K562 (cell line): ENCODE results near the gene NAT10. TPM values are rescaled to one million over a fixed set of nuclear protein-coding genes. Genes with fewer than 3 reads are reported as not detected.

Experiments used
- ATAC-seq: fragments of 200-7000 bp; cut with Tn5 transposase; 3 replicates; pipeline ENCODE4 v1.9.1; 2020; ENCODE audit warnings: moderate library complexity
- BruUV-seq: library from RNA; stranded (reverse); fragments of 400-500 nt; replicated peaks from 2 replicates; lab custom pipeline; 2021; lab: Mats Ljungman, UMichigan
- CTCF ChIA-PET: fragments of 300-600 bp; formaldehyde crosslinking; extraction: SDS; loops from one replicate; lab custom pipeline; 2021; ENCODE audit warnings: low intra/inter-chr PET ratio; lab: Yijun Ruan, JAX
- POLR2A ChIA-PET: fragments of 300-600, 350-650 bp; sonication (Branson Sonifier 250); formaldehyde crosslinking; extraction: SDS; loops from one replicate; lab custom pipeline; 2021; ENCODE audit warnings: antibody characterized with exemption, inconsistent platforms; lab: Yijun Ruan, JAX
- DNase-seq, 4 experiments: peaks; one replicate each; pipeline versions ENCODE4 v3.0.0 to v3.0.0-alpha.2; 2011 to 2018; ENCODE audit warnings: low spot score in 3 of 4, mixed read lengths in 3 of 4; ENCODE audit errors: extremely low read depth in 1 of 4
- FAIRE-seq: peaks from 2 replicates; lab custom pipeline; 2011; peaks lifted over from hg19 to GRCh38; lab: Jason Lieb, UNC
- H2AFZ ChIP-seq: 2 replicates; pipeline ENCODE4 v1.6.0; 2011; ENCODE audit warnings: low read depth, low read length, control low read depth, inconsistent platforms
- H3K27ac ChIP-seq: fragments of 200-600 bp; 3 replicates; pipeline ENCODE4 v1.8.0; 2011; ENCODE audit warnings: low read depth, mild to moderate bottlenecking, control low read depth, inconsistent platforms, low read length, moderate library complexity, mixed read lengths; ENCODE audit errors: extremely low read depth
- H3K27me3 ChIP-seq, 2 experiments: fragments of 300-600 bp in 1 of 2; 2 replicates in 1 of 2; 3 replicates in 1 of 2; pipeline versions ENCODE4 v1.6.0 to v1.8.0; 2011; ENCODE audit warnings: inconsistent platforms in 2 of 2, low read length in 2 of 2, mild to moderate bottlenecking in 1 of 2, mixed read lengths in 1 of 2, moderate library complexity in 1 of 2; ENCODE audit not compliant: control insufficient read depth in 2 of 2, insufficient read depth in 2 of 2
- H3K36me3 ChIP-seq: fragments of 300-600 bp; 3 replicates; pipeline ENCODE4 v1.8.0; 2011; ENCODE audit warnings: mild to moderate bottlenecking, low read length, inconsistent platforms; ENCODE audit not compliant: control insufficient read depth, insufficient read depth
- H3K4me1 ChIP-seq, 2 experiments: fragments of 200-600 bp in 1 of 2; replicated peaks in 1 of 2; 2 replicates in 1 of 2; 3 replicates in 1 of 2; pipeline versions ENCODE4 v1.5.1 to v1.8.0; 2011; ENCODE audit warnings: inconsistent platforms in 2 of 2, low read length in 2 of 2, mild to moderate bottlenecking in 1 of 2, mixed read lengths in 1 of 2, moderate library complexity in 1 of 2; ENCODE audit not compliant: control insufficient read depth in 2 of 2, insufficient read depth in 2 of 2
- H3K4me2 ChIP-seq: 2 replicates; pipeline ENCODE4 v1.6.1; 2011; ENCODE audit warnings: low read length, control low read depth, inconsistent platforms, mixed read lengths; ENCODE audit not compliant: insufficient read depth
- H3K4me3 ChIP-seq: fragments of 200-600 bp; sonication (generic), shearing (Covaris generic); 2 replicates; pipeline ENCODE4 v1.5.1; 2016; ENCODE audit warnings: control low read depth, inconsistent platforms
- H3K79me2 ChIP-seq: fragments of 200-600 bp; 3 replicates; pipeline ENCODE4 v1.8.0; 2011; ENCODE audit warnings: low read length, inconsistent platforms; ENCODE audit not compliant: control insufficient read depth, insufficient read depth
- H3K9ac ChIP-seq, 2 experiments: 2 replicates each; pipeline versions ENCODE4 v1.6.0 to v1.6.1; 2011; ENCODE audit warnings: low read depth in 2 of 2, low read length in 2 of 2, control low read depth in 1 of 2, inconsistent platforms in 1 of 2, mild to moderate bottlenecking in 1 of 2, mixed read lengths in 1 of 2; ENCODE audit not compliant: insufficient read depth in 1 of 2
- H3K9me1 ChIP-seq: one replicate; pipeline ENCODE4 v1.6.0; 2011; ENCODE audit warnings: inconsistent platforms, mild to moderate bottlenecking, low read length, moderate library complexity; ENCODE audit not compliant: control insufficient read depth, insufficient read depth
- H3K9me3 ChIP-seq: replicated peaks from 2 replicates; pipeline ENCODE4 v1.5.1; 2011; ENCODE audit warnings: low read depth, low read length, inconsistent platforms; ENCODE audit not compliant: control insufficient read depth, insufficient read depth
- H4K20me1 ChIP-seq: replicated peaks from 2 replicates; pipeline ENCODE4 v1.6.1; 2011; ENCODE audit warnings: low read length, inconsistent platforms, mixed read lengths; ENCODE audit not compliant: control insufficient read depth, insufficient read depth
- CEBPB ChIP-seq: fragments of 450-650 bp; IDR thresholded peaks from 2 replicates; pipeline ENCODE4 v1.6.1; 2016; ENCODE audit warnings: missing genetic modification characterization, missing compliant biosample characterization
- HDGF ChIP-seq: fragments of 450-650 bp; IDR thresholded peaks from 2 replicates; pipeline ENCODE4 v1.6.1; 2016
- PHF20 ChIP-seq: fragments of 450-650 bp; IDR thresholded peaks from 2 replicates; pipeline ENCODE4 v1.6.1; 2018; ENCODE audit not compliant: partially characterized antibody
- POLR2G ChIP-seq: fragments of 200-400 bp; formaldehyde crosslinking; IDR thresholded peaks from 2 replicates; pipeline ENCODE4 v1.6.1; 2017; ENCODE audit warnings: low read depth, mild to moderate bottlenecking, antibody characterized with exemption, low read length, moderate library complexity
- TAF9B ChIP-seq: fragments of 450-650 bp; IDR thresholded peaks from 2 replicates; pipeline ENCODE4 v1.6.1; 2018; ENCODE audit warnings: mild to moderate bottlenecking; ENCODE audit not compliant: partially characterized antibody
- ZFP1 ChIP-seq: fragments of 450-650 bp; formaldehyde crosslinking; IDR thresholded peaks from 2 replicates; pipeline ENCODE4 v1.4.0; 2020; ENCODE audit warnings: mild to moderate bottlenecking, mixed read lengths
- ZFP36 ChIP-seq: fragments of 150-350 bp; IDR thresholded peaks from 2 replicates; pipeline ENCODE4 v1.6.1; 2018; ENCODE audit warnings: low read length, low read depth; ENCODE audit not compliant: partially characterized antibody
- WGBS: fragments of 100-300 bp; shearing (Covaris generic); methylation state at CpG from one replicate; pipeline ENCODE4 v1.1.6; 2016; ENCODE audit warnings: low coverage, mixed read lengths; ENCODE audit not compliant: insufficient coverage; ENCODE audit errors: missing lambda C conversion rate; 5-methylcytosine and 5-hydroxymethylcytosine counted together
- in situ Hi-C: fragments of 300-500 bp; cut with MboI; formaldehyde crosslinking; loops from 4 replicates; pipeline ENCODE4 v1.15.0; 2018; ENCODE audit warnings: inconsistent platforms, mixed read lengths
- intact Hi-C: fragments of 100-400 bp; cut with micrococcal nuclease; formaldehyde crosslinking; loops from 2 replicates; pipeline ENCODE4 v1.14.2; 2022
- polyA plus RNA-seq, 8 experiments: library from polyadenylated mRNA; depleted of rRNA in 4 of 8; stranded (reverse) in 5 of 8; unstranded in 3 of 8; fragments of >200 nt; fragmentation: Nextera tagmentation in 2 of 8; fragmentation: Illumina TruSeq in 1 of 8; extraction: Ambion mirVana in 2 of 8; extraction: Trizol in 1 of 8; gene quantifications; 2 replicates each; pipeline versions ENCODE4 v1.2.1 to v1.2.3, GENCODE V29; 2011 to 2014; ENCODE audit warnings: inconsistent platforms in 1 of 8, missing spikeins in 1 of 8
- total RNA-seq, 7 experiments: library from RNA; depleted of rRNA in 6 of 7; stranded (reverse); fragments of >200 nt in 6 of 7; fragmentation: Illumina TruSeq in 2 of 7; extraction: Trizol in 2 of 7; gene quantifications; 2 replicates each; pipeline versions ENCODE4 v1.2.1 to v1.2.3, GENCODE V29; 2011 to 2021; ENCODE audit warnings: low replicate concordance in 1 of 7
- TF ChIP-seq, protein P1 (sequence below): sonication (generic); formaldehyde crosslinking; IDR thresholded peaks from 2 replicates; pipeline ENCODE4 v1.8.1; 2022; ENCODE audit warnings: missing genetic modification reagents
- TF ChIP-seq, protein P2 (sequence below): sonication (generic); formaldehyde crosslinking; IDR thresholded peaks from 2 replicates; pipeline ENCODE4 v1.8.0; 2023; ENCODE audit warnings: mild to moderate bottlenecking, missing genetic modification reagents

Gene NAT10
- total and polyA plus RNA-seq, 9 of the 15 experiments (the other 6 are each of a cell fraction or from before 2014, with no cell fraction given): 55.4 to 125 (median 86.3) TPM

DNA sequence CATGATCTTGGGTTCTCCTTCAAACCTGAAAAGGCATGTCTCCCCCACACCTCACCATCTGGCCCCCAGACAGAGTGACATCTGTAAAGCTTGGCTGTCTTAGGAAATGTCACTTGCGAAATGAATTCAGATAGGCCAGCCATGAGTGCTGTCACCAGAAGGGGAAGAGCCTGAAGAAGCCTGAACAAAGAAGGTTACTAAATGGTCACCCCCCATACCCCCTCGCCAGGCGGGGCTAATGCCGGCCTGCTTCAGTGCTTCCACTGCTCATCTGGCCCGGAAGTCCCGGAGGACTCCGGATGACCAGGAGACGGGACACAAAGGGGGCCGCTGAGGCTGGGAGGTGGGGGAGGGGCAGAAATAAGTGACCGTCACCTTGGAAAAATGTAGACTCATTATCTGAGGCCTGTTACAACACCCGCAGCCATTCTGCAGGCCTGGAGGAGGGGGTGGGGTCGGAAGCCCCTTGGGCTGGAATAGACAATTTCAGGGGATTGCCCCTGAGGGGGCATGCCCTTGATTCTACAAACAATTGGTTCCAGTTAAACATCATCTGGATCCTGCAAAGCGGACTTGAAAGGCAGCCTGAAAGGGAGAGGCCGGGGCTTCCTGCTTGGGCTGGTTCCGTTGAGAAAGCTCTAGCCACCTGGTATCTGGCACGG lies 43.2 kb downstream of the NAT10 start:
- in situ Hi-C loops: no loop called here
- DNase-seq: no peak
- Histone ChIP-seq H3K9ac (no peak overlapping the region), H3K4me2 (no peak overlapping the region), H2AFZ (no peak overlapping the region)
- TF ChIP-seq POLR2G (0 out of 2 replicates have a peak, but pooled peaks have one; percentile 23), ZFP36 (no peak), CEBPB (peak; percentile 68), PHF20 (no peak)
- TF ChIP-seq, all 486 proteins: peak for 2
- Histone ChIP-seq H3K36me3 (peaks cover 97% of the 10 kb centered on the region), H3K27me3 (no peaks in the 10 kb centered on the region), H3K4me1 (peaks cover 0 to 4% of the 10 kb centered on the region in 2 experiments; a peak in 1 of 5 replicates), H3K9me1 (no peaks in the 10 kb centered on the region), H3K4me3 (no peak overlapping the region), H3K9me3 (no peaks in the 10 kb centered on the region), H4K20me1 (peaks cover 3% of the 10 kb centered on the region; the same call in 1 of the 2 replicates), H3K27ac (no peak overlapping the region), H3K79me2 (no peaks in the 10 kb centered on the region)
- ChIA-PET CTCF (interaction anchor here (0.7 kb wide), 1 partner anchor 210 kb away, joined by 4 read pairs; no protein-coding TSS in a partner anchor), POLR2A (interaction anchor here (1.0 to 1.2 kb wide), 2 partner anchors 13 to 43 kb away, joined by 3 read pairs; partner anchors contain the start of gene NAT10)
- BruUV-seq: no TSS peak
- ATAC-seq (no peak), FAIRE-seq (no peak)
- WGBS: 91% methylated on average over 14 of the region's 16 CpGs
- intact Hi-C loops: no loop called here

DNA sequence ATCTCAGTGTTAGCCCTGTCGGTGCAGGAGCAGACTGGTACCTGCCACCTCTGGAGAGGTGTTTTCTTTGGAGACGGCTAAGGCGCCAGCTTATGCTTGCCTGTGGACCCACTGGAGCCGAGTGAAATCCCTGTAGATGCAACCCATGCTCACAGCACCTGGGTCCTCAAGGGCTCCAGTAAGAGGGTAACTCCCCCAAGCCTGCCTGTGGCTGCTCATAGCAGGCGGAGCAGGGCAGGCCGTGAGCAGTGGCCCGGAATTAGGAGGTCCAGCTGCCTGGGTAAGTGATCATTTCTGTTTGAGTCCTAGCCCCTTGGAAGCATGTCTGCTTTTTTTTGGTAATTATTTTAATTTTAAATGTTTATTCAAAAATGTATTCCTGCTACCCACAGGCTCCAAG lies 43.8 kb downstream of the NAT10 start:
- 91% methylated on average over 7 of the region's 7 CpGs for WGBS
- no peak for TF ChIP-seq TAF9B
- no peak for TF ChIP-seq ZFP1
- TF ChIP-seq, protein P1, sequence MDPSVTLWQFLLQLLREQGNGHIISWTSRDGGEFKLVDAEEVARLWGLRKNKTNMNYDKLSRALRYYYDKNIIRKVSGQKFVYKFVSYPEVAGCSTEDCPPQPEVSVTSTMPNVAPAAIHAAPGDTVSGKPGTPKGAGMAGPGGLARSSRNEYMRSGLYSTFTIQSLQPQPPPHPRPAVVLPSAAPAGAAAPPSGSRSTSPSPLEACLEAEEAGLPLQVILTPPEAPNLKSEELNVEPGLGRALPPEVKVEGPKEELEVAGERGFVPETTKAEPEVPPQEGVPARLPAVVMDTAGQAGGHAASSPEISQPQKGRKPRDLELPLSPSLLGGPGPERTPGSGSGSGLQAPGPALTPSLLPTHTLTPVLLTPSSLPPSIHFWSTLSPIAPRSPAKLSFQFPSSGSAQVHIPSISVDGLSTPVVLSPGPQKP (CRISPR knock-in tag): no peak
- TF ChIP-seq, protein P2, sequence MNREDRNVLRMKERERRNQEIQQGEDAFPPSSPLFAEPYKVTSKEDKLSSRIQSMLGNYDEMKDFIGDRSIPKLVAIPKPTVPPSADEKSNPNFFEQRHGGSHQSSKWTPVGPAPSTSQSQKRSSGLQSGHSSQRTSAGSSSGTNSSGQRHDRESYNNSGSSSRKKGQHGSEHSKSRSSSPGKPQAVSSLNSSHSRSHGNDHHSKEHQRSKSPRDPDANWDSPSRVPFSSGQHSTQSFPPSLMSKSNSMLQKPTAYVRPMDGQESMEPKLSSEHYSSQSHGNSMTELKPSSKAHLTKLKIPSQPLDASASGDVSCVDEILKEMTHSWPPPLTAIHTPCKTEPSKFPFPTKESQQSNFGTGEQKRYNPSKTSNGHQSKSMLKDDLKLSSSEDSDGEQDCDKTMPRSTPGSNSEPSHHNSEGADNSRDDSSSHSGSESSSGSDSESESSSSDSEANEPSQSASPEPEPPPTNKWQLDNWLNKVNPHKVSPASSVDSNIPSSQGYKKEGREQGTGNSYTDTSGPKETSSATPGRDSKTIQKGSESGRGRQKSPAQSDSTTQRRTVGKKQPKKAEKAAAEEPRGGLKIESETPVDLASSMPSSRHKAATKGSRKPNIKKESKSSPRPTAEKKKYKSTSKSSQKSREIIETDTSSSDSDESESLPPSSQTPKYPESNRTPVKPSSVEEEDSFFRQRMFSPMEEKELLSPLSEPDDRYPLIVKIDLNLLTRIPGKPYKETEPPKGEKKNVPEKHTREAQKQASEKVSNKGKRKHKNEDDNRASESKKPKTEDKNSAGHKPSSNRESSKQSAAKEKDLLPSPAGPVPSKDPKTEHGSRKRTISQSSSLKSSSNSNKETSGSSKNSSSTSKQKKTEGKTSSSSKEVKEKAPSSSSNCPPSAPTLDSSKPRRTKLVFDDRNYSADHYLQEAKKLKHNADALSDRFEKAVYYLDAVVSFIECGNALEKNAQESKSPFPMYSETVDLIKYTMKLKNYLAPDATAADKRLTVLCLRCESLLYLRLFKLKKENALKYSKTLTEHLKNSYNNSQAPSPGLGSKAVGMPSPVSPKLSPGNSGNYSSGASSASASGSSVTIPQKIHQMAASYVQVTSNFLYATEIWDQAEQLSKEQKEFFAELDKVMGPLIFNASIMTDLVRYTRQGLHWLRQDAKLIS (CRISPR knock-in tag): no peak
- no peak for TF ChIP-seq HDGF

More for the DNA sequence above, 43.8 kb downstream of the NAT10 start:
- no peak overlapping the region for H3K4me2 ChIP-seq
- peaks cover 0 to 8% of the 10 kb centered on the region in 2 experiments; a peak in 1 of 5 replicates for H3K4me1 ChIP-seq
- H3K27me3 ChIP-seq: no peaks in the 10 kb centered on the region
- no peak overlapping the region for H2AFZ ChIP-seq
- no peaks in the 10 kb centered on the region for H3K9me3 ChIP-seq
- ATAC-seq (no peak), DNase-seq (no peak), FAIRE-seq (no peak)
- no peak overlapping the region for H3K9ac ChIP-seq
- ChIA-PET POLR2A (interaction anchor here (1.2 kb wide), 1 partner anchor 44 kb away, joined by 3 read pairs; the partner anchor contains the start of gene NAT10), CTCF (interaction anchor here (0.7 to 1.1 kb wide), 2 partner anchors 209 to 210 kb away, joined by 4 to 5 read pairs; no protein-coding TSS in a partner anchor)
- H4K20me1 ChIP-seq: peaks cover 3% of the 10 kb centered on the region; the same call in 1 of the 2 replicates
- in situ Hi-C loops (no loop called here), intact Hi-C loops (no loop called here)
- H3K4me3 ChIP-seq: no peak overlapping the region
- H3K36me3 ChIP-seq: peaks cover 96% of the 10 kb centered on the region
- H3K27ac ChIP-seq: no peak overlapping the region
- no peaks in the 10 kb centered on the region for H3K79me2 ChIP-seq
- BruUV-seq: no TSS peak
- no peaks in the 10 kb centered on the region for H3K9me1 ChIP-seq
